SK-N-SH (cell line): Measurements from ENCODE around the gene PTPN23. TPM values are rescaled to one million over a fixed set of nuclear protein-coding genes. Genes with fewer than 3 reads are reported as not detected.

ENCODE experiments used
- CTCF ChIA-PET: fragments of 300-600, 350-600 bp; formaldehyde crosslinking; extraction: SDS; loops from one replicate; lab custom pipeline; 2021; lab: Yijun Ruan, JAX
- POLR2A ChIA-PET: fragments of 350-600 bp; sonication (Branson Sonifier 250); formaldehyde crosslinking; extraction: SDS; loops from one replicate; lab custom pipeline; 2020; ENCODE audit warnings: antibody characterized with exemption, inconsistent platforms; lab: Yijun Ruan, JAX
- DNase-seq: peaks from one replicate; pipeline ENCODE4 v3.0.0; 2012
- H2AFZ ChIP-seq: fragments of 200-600 bp; sonication (generic); 2 replicates; pipeline ENCODE4 v1.8.1; 2016; ENCODE audit warnings: antibody characterized with exemption, mild to moderate bottlenecking, low read depth
- H3F3A ChIP-seq: fragments of 200-600 bp; sonication (generic); replicated peaks from 2 replicates; pipeline ENCODE3; 2016; ENCODE audit warnings: antibody characterized with exemption, mild to moderate bottlenecking; ENCODE audit not compliant: insufficient read depth
- H3K27ac ChIP-seq, 2 experiments: fragments of 200-500 bp in 1 of 2; fragments of 200-600 bp in 1 of 2; sonication (Bioruptor generic) in 1 of 2; sonication (generic), shearing (Covaris generic) in 1 of 2; 2 replicates each; pipeline versions ENCODE4 v1.5.1 to v1.6.1; 2014 to 2016; ENCODE audit warnings: low read depth in 2 of 2, inconsistent platforms in 1 of 2, low read length in 1 of 2, mild to moderate bottlenecking in 1 of 2, mixed read lengths in 1 of 2
- H3K27me3 ChIP-seq: fragments of 200-600 bp; sonication (generic), shearing (Covaris generic); 2 replicates; pipeline ENCODE4 v1.6.1; 2016; ENCODE audit warnings: mixed run types; ENCODE audit not compliant: insufficient read depth
- H3K36me3 ChIP-seq, 2 experiments: fragments of 200-500 bp in 1 of 2; fragments of 200-600 bp in 1 of 2; sonication (Bioruptor generic) in 1 of 2; sonication (generic) in 1 of 2; replicated peaks in 1 of 2; 2 replicates each; pipeline versions ENCODE3 to v1.5.1; 2014 to 2016; ENCODE audit warnings: low read length in 1 of 2, mild to moderate bottlenecking in 1 of 2; ENCODE audit not compliant: insufficient read depth in 2 of 2, control insufficient read depth in 1 of 2
- H3K4me1 ChIP-seq, 2 experiments: fragments of 200-500 bp in 1 of 2; fragments of 200-600 bp in 1 of 2; sonication (Bioruptor generic) in 1 of 2; sonication (generic), shearing (Covaris generic) in 1 of 2; 2 replicates each; pipeline versions ENCODE4 v1.5.1 to v1.6.1; 2014 to 2016; ENCODE audit warnings: low read depth in 1 of 2, low read length in 1 of 2, mixed run types in 1 of 2; ENCODE audit not compliant: insufficient read depth in 2 of 2, control insufficient read depth in 1 of 2
- H3K4me2 ChIP-seq: fragments of 200-600 bp; sonication (generic), shearing (Covaris generic); 2 replicates; pipeline ENCODE4 v1.6.1; 2017; ENCODE audit warnings: mixed run types
- H3K4me3 ChIP-seq, 2 experiments: fragments of 200-500 bp in 1 of 2; fragments of 200-600 bp in 1 of 2; sonication (Bioruptor generic) in 1 of 2; sonication (generic), shearing (Covaris generic) in 1 of 2; 2 replicates each; pipeline versions ENCODE4 v1.5.1 to v1.8.1; 2014 to 2016; ENCODE audit warnings: low read depth in 2 of 2, inconsistent platforms in 1 of 2, low read length in 1 of 2, mild to moderate bottlenecking in 1 of 2, mixed read lengths in 1 of 2, moderate library complexity in 1 of 2
- H3K79me2 ChIP-seq: fragments of 200-600 bp; sonication (generic); 2 replicates; pipeline ENCODE4 v1.8.1; 2017; ENCODE audit warnings: mild to moderate bottlenecking; ENCODE audit not compliant: insufficient read depth
- H3K9ac ChIP-seq: fragments of 200-600 bp; sonication (generic); 2 replicates; pipeline ENCODE4 v1.6.1; 2017; ENCODE audit warnings: mixed run types
- H3K9me2 ChIP-seq: fragments of 200-600 bp; sonication (generic); 2 replicates; pipeline ENCODE4 v1.6.1; 2017; ENCODE audit warnings: mixed run types
- H3K9me3 ChIP-seq: fragments of 200-600 bp; sonication (generic); 2 replicates; pipeline ENCODE4 v1.6.1; 2017; ENCODE audit warnings: mixed run types, mild to moderate bottlenecking, moderate library complexity
- H4K20me1 ChIP-seq: fragments of 200-600 bp; sonication (generic); 2 replicates; pipeline ENCODE4 v1.6.1; 2017; ENCODE audit warnings: mild to moderate bottlenecking, mixed run types; ENCODE audit not compliant: insufficient read depth
- CHD2 ChIP-seq: fragments of 150-350 bp; IDR thresholded peaks from 2 replicates; pipeline ENCODE4 v1.6.1; 2018; ENCODE audit warnings: low read length; ENCODE audit not compliant: partially characterized antibody
- EZH2phosphoT487 ChIP-seq: fragments of 200-600 bp; sonication (generic); IDR thresholded peaks from 2 replicates; pipeline ENCODE4 v1.6.1; 2017; ENCODE audit warnings: low read depth, mixed run types, mild to moderate bottlenecking, antibody characterized with exemption, moderate library complexity, borderline replicate concordance
- FOSL2 ChIP-seq: IDR thresholded peaks from 2 replicates; pipeline ENCODE4 v1.4.0; 2012; ENCODE audit warnings: low read depth, mild to moderate bottlenecking, moderate library complexity, borderline replicate concordance
- FOXJ3 ChIP-seq: sonication (generic); formaldehyde crosslinking; IDR thresholded peaks from 2 replicates; pipeline ENCODE4 v1.5.1; 2020; ENCODE audit warnings: mild to moderate bottlenecking, missing genetic modification reagents
- FOXM1 ChIP-seq: IDR thresholded peaks from 2 replicates; pipeline ENCODE4 v1.4.0; 2012; ENCODE audit warnings: low read depth, mild to moderate bottlenecking
- MAX ChIP-seq: IDR thresholded peaks from 2 replicates; pipeline ENCODE4 v1.4.0; 2012; ENCODE audit warnings: low read depth
- MEF2A ChIP-seq: IDR thresholded peaks from 2 replicates; pipeline ENCODE4 v1.4.0; 2012; ENCODE audit warnings: low read depth, borderline replicate concordance
- MXI1 ChIP-seq: IDR thresholded peaks from 2 replicates; pipeline ENCODE4 v1.6.1; 2012; ENCODE audit warnings: mild to moderate bottlenecking, low read depth, low read length, improper control_type of control experiment
- NFIC ChIP-seq: IDR thresholded peaks from 2 replicates; pipeline ENCODE4 v1.4.0; 2012; ENCODE audit warnings: borderline replicate concordance
- POLR2AphosphoS5 ChIP-seq: IDR thresholded peaks from 2 replicates; pipeline ENCODE4 v1.6.1; 2012; ENCODE audit warnings: low read depth, low read length
- RCOR1 ChIP-seq: fragments of 150-350 bp; IDR thresholded peaks from 2 replicates; pipeline ENCODE4 v1.6.1; 2017; ENCODE audit warnings: antibody characterized with exemption, low read length
- SIN3A ChIP-seq: IDR thresholded peaks from 2 replicates; pipeline ENCODE4 v1.6.1; 2012; ENCODE audit warnings: low read depth, mild to moderate bottlenecking, low read length, moderate library complexity, borderline replicate concordance
- SMC3 ChIP-seq: IDR thresholded peaks from 2 replicates; pipeline ENCODE4 v1.6.1; 2012; ENCODE audit warnings: low read depth, low read length, improper control_type of control experiment
- TCF12 ChIP-seq: IDR thresholded peaks from 2 replicates; pipeline ENCODE4 v1.4.0; 2012
- TEAD4 ChIP-seq: IDR thresholded peaks from 2 replicates; pipeline ENCODE4 v1.4.0; 2012; ENCODE audit warnings: mild to moderate bottlenecking, borderline replicate concordance; ENCODE audit not compliant: insufficient read depth
- USF1 ChIP-seq: IDR thresholded peaks from 2 replicates; pipeline ENCODE4 v1.4.0; 2012; ENCODE audit warnings: low read depth, borderline replicate concordance
- ZBTB33 ChIP-seq: IDR thresholded peaks from 2 replicates; pipeline ENCODE4 v1.4.0; 2012; ENCODE audit warnings: low read depth, borderline replicate concordance
- WGBS: methylation state at CpG from one replicate; pipeline ENCODE4 v1.1.6; 2017; ENCODE audit warnings: low lambda C conversion rate; 5-methylcytosine and 5-hydroxymethylcytosine counted together
- polyA plus RNA-seq, 3 experiments: library from polyadenylated mRNA; depleted of rRNA; stranded (reverse); fragments of >200 nt; gene quantifications; 2 replicates each; pipeline ENCODE4 v1.2.3, GENCODE V29; 2012
- TF ChIP-seq, protein P1 (sequence below): IDR thresholded peaks from 2 replicates; pipeline ENCODE4 v1.6.1; 2012; ENCODE audit warnings: mild to moderate bottlenecking, low read depth, low read length, moderate library complexity
- TF ChIP-seq, protein P2 (sequence below): fragments of 150-350 bp; IDR thresholded peaks from 2 replicates; pipeline ENCODE4 v1.6.1; 2016; ENCODE audit warnings: mild to moderate bottlenecking, low read depth, low read length

The PTPN23 gene
- polyA plus RNA-seq, 1 of the 3 experiments (the other 2 are of a cell fraction): 10.9 TPM

DNA sequence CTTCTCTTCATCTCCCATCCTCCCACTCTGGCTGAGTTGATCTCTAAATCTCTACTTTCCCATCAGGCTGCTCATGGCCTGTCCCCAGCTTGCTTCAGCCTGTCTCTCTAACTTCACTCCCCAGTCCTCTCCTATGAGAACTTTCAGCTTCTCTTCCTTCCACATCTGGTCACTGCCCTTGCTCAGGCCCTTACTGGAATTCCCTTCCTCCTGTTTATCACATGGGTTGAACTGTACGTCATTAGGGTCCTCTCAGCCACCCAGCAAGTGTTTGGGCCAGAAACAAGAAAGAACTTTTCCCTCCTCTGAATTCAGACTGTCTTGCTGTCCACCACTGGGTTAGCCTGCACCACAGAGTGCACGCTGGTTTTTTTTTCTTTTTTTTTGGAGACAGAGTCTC, 5.0 kb downstream of the PTPN23 start:
- peaks cover 0 to 10% of the 10 kb centered on the region in 2 experiments; a peak in 1 of 4 replicates for H3K4me1 ChIP-seq
- peaks cover 79% of the 10 kb centered on the region for H4K20me1 ChIP-seq
- H3K27ac ChIP-seq: no peak overlapping the region
- H3K9ac ChIP-seq: no peak overlapping the region
- H3K27me3 ChIP-seq: no peaks in the 10 kb centered on the region
- H3K79me2 ChIP-seq: peaks cover 98% of the 10 kb centered on the region
- H3K9me3 ChIP-seq: no peaks in the 10 kb centered on the region
- TF ChIP-seq SMC3 (no peak), CHD2 (no peak), NFIC (no peak), SIN3A (no peak), USF1 (no peak), FOSL2 (no peak), EZH2phosphoT487 (no peak), MXI1 (no peak), MAX (no peak), FOXM1 (no peak), TEAD4 (no peak), TCF12 (no peak), MEF2A (no peak), ZBTB33 (no peak), RCOR1 (no peak), FOXJ3 (CRISPR knock-in tag) (no peak), POLR2AphosphoS5 (no peak)
- TF ChIP-seq, protein P1, sequence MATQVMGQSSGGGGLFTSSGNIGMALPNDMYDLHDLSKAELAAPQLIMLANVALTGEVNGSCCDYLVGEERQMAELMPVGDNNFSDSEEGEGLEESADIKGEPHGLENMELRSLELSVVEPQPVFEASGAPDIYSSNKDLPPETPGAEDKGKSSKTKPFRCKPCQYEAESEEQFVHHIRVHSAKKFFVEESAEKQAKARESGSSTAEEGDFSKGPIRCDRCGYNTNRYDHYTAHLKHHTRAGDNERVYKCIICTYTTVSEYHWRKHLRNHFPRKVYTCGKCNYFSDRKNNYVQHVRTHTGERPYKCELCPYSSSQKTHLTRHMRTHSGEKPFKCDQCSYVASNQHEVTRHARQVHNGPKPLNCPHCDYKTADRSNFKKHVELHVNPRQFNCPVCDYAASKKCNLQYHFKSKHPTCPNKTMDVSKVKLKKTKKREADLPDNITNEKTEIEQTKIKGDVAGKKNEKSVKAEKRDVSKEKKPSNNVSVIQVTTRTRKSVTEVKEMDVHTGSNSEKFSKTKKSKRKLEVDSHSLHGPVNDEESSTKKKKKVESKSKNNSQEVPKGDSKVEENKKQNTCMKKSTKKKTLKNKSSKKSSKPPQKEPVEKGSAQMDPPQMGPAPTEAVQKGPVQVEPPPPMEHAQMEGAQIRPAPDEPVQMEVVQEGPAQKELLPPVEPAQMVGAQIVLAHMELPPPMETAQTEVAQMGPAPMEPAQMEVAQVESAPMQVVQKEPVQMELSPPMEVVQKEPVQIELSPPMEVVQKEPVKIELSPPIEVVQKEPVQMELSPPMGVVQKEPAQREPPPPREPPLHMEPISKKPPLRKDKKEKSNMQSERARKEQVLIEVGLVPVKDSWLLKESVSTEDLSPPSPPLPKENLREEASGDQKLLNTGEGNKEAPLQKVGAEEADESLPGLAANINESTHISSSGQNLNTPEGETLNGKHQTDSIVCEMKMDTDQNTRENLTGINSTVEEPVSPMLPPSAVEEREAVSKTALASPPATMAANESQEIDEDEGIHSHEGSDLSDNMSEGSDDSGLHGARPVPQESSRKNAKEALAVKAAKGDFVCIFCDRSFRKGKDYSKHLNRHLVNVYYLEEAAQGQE: no peak
- TF ChIP-seq, protein P2, sequence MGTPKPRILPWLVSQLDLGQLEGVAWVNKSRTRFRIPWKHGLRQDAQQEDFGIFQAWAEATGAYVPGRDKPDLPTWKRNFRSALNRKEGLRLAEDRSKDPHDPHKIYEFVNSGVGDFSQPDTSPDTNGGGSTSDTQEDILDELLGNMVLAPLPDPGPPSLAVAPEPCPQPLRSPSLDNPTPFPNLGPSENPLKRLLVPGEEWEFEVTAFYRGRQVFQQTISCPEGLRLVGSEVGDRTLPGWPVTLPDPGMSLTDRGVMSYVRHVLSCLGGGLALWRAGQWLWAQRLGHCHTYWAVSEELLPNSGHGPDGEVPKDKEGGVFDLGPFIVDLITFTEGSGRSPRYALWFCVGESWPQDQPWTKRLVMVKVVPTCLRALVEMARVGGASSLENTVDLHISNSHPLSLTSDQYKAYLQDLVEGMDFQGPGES: no peak
- DNase-seq: no peak
- H2AFZ ChIP-seq: no peak overlapping the region
- peaks cover 3% of the 10 kb centered on the region for H3F3A ChIP-seq
- ChIA-PET POLR2A (no interaction called here), CTCF (no interaction called here)
- peaks cover 0 to 13% of the 10 kb centered on the region in 2 experiments for H3K36me3 ChIP-seq
- H3K4me3 ChIP-seq: no peak overlapping the region
- H3K9me2 ChIP-seq: no peaks in the 10 kb centered on the region
- H3K4me2 ChIP-seq: no peak overlapping the region
- WGBS: 95% methylated on average over 2 of the region's 2 CpGs
